Right lobe of liver (tissue), 4 donors: Measurements from ENCODE around the gene KCNQ1.

Source experiments
- POLR2A ChIP-seq: fragments of 450-650 bp; IDR thresholded peaks from one replicate; pipeline ENCODE4 v1.6.1; 2017; ENCODE audit warnings: antibody characterized with exemption, mild to moderate bottlenecking
- TF ChIP-seq, protein P1 (sequence below), 4 donors: fragments of 200-600 bp in 3 of 4; fragments of 450-650 bp in 1 of 4; IDR thresholded peaks; one replicate each; pipeline versions ENCODE4 v1.5.1 to v1.8.0; 2016 to 2022; ENCODE audit warnings: antibody characterized with exemption in 4 of 4, mild to moderate bottlenecking in 2 of 4
- donor health status: DM: no; HTN: no; CAD: no.
- donor health status: DM: no; HTN: no; CAD: no.
- donor health status: DM: no; HTN: yes; CAD: no.

- no peak for TF ChIP-seq POLR2A
- TF ChIP-seq, protein P1, sequence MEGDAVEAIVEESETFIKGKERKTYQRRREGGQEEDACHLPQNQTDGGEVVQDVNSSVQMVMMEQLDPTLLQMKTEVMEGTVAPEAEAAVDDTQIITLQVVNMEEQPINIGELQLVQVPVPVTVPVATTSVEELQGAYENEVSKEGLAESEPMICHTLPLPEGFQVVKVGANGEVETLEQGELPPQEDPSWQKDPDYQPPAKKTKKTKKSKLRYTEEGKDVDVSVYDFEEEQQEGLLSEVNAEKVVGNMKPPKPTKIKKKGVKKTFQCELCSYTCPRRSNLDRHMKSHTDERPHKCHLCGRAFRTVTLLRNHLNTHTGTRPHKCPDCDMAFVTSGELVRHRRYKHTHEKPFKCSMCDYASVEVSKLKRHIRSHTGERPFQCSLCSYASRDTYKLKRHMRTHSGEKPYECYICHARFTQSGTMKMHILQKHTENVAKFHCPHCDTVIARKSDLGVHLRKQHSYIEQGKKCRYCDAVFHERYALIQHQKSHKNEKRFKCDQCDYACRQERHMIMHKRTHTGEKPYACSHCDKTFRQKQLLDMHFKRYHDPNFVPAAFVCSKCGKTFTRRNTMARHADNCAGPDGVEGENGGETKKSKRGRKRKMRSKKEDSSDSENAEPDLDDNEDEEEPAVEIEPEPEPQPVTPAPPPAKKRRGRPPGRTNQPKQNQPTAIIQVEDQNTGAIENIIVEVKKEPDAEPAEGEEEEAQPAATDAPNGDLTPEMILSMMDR (IDR thresholded peaks at IDR 0.05): no peak
Measured at GRCh38 chr11:2652333-2653197, 207.8 kb downstream of the KCNQ1 start.
